Caco-2 (cell line): ENCODE results near the gene VDAC2. TPM values are rescaled to one million over a fixed set of nuclear protein-coding genes. Genes with fewer than 3 reads are reported as not detected.
"Not testable (repeated sequence)": the region's sequence is repeated elsewhere in the genome, so short reads cannot be mapped to it uniquely, and the experiment has no call there.

ENCODE experiments used
- BruUV-seq: library from RNA; stranded (reverse); fragments of 400-500 nt; replicated peaks from 2 replicates; lab custom pipeline; 2021; lab: Mats Ljungman, UMichigan
- CTCF ChIA-PET: fragments of 300-600 bp; sonication (Branson Sonifier 250); formaldehyde crosslinking; loops from one replicate; lab custom pipeline; 2022; ENCODE audit warnings: antibody characterized with exemption; lab: Charles Lee
- POLR2A ChIA-PET: fragments of 300-600 bp; sonication (Branson Sonifier 250); formaldehyde crosslinking; loops from one replicate; lab custom pipeline; 2022; ENCODE audit warnings: antibody characterized with exemption; lab: Charles Lee
- DNase-seq, 2 experiments: peaks; one replicate each; pipeline versions ENCODE4 v3.0.0 to v3.0.0-alpha.2; 2020 to 2022
- H3K27me3 ChIP-seq: replicated peaks from 2 replicates; pipeline ENCODE4 v1.6.0; 2011; ENCODE audit warnings: low read length; ENCODE audit not compliant: control insufficient read depth, insufficient read depth
- H3K36me3 ChIP-seq: 2 replicates; pipeline ENCODE4 v1.5.1; 2011; ENCODE audit warnings: low read length; ENCODE audit not compliant: control insufficient read depth, insufficient read depth
- H3K4me1 ChIP-seq: fragments of 250-450 bp; sonication (Bioruptor Pico); 2 replicates; pipeline ENCODE4 v1.5.1; 2020; ENCODE audit warnings: mild to moderate bottlenecking
- H3K4me3 ChIP-seq: 2 replicates; pipeline ENCODE4 v1.5.1; 2011; ENCODE audit warnings: low read depth, mild to moderate bottlenecking, control low read depth, low read length
- H3K9me3 ChIP-seq: fragments of 250-450 bp; sonication (Bioruptor Pico); 2 replicates; pipeline ENCODE4 v1.5.1; 2020; ENCODE audit warnings: mild to moderate bottlenecking, moderate library complexity
- H3K27ac Mint-ChIP-seq: one replicate; pipeline ENCODE4 v1.8.0; 2022; ENCODE audit warnings: mixed read lengths; ENCODE audit not compliant: unreplicated experiment
- H3K27me3 Mint-ChIP-seq: one replicate; pipeline ENCODE4 v1.8.0; 2022; ENCODE audit warnings: mixed read lengths; ENCODE audit not compliant: insufficient read depth, unreplicated experiment
- H3K36me3 Mint-ChIP-seq: one replicate; pipeline ENCODE4 v1.8.0; 2022; ENCODE audit warnings: mild to moderate bottlenecking, mixed read lengths; ENCODE audit not compliant: insufficient read depth, unreplicated experiment
- H3K4me1 Mint-ChIP-seq: one replicate; pipeline ENCODE4 v1.8.0; 2022; ENCODE audit warnings: low read depth, mixed read lengths; ENCODE audit not compliant: unreplicated experiment
- H3K4me3 Mint-ChIP-seq: one replicate; pipeline ENCODE4 v1.8.0; 2022; ENCODE audit warnings: mild to moderate bottlenecking, moderate library complexity, mixed read lengths; ENCODE audit not compliant: unreplicated experiment
- H3K9me3 Mint-ChIP-seq: one replicate; pipeline ENCODE4 v1.8.0; 2022; ENCODE audit warnings: mixed read lengths; ENCODE audit not compliant: unreplicated experiment
- intact Hi-C: fragments of 100-400 bp; cut with micrococcal nuclease; formaldehyde crosslinking; loops from one replicate; pipeline ENCODE4 v1.10.0; 2022; ENCODE audit not compliant: unreplicated experiment
- total RNA-seq: library from RNA; stranded (reverse); gene quantifications from 2 replicates; pipeline ENCODE4 v1.2.3, GENCODE V29; 2022
- TF ChIP-seq, protein P1 (sequence below), 2 experiments: fragments of 200-600 bp in 1 of 2; IDR thresholded peaks; 1 replicate in 1 of 2; 2 replicates in 1 of 2; pipeline versions ENCODE4 v1.5.1 to v1.8.0; 2011 to 2022; ENCODE audit warnings: antibody characterized with exemption in 1 of 2, control low read depth in 1 of 2, inconsistent platforms in 1 of 2, low read depth in 1 of 2, low read length in 1 of 2, mild to moderate bottlenecking in 1 of 2, moderate library complexity in 1 of 2; ENCODE audit not compliant: insufficient read depth in 1 of 2, severe bottlenecking in 1 of 2, unreplicated experiment in 1 of 2

The VDAC2 gene
- total RNA-seq, 1 experiment from 2014 or later = 244 TPM

- Histone ChIP-seq H3K27me3 (no peaks in the 10 kb centered on the region), H3K4me3 (no peak overlapping the region), H3K4me1 (peaks cover 25% of the 10 kb centered on the region), H3K9me3 (no peaks in the 10 kb centered on the region), H3K36me3 (no peaks in the 10 kb centered on the region)
- TF ChIP-seq, protein P1, sequence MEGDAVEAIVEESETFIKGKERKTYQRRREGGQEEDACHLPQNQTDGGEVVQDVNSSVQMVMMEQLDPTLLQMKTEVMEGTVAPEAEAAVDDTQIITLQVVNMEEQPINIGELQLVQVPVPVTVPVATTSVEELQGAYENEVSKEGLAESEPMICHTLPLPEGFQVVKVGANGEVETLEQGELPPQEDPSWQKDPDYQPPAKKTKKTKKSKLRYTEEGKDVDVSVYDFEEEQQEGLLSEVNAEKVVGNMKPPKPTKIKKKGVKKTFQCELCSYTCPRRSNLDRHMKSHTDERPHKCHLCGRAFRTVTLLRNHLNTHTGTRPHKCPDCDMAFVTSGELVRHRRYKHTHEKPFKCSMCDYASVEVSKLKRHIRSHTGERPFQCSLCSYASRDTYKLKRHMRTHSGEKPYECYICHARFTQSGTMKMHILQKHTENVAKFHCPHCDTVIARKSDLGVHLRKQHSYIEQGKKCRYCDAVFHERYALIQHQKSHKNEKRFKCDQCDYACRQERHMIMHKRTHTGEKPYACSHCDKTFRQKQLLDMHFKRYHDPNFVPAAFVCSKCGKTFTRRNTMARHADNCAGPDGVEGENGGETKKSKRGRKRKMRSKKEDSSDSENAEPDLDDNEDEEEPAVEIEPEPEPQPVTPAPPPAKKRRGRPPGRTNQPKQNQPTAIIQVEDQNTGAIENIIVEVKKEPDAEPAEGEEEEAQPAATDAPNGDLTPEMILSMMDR (IDR thresholded peaks at IDR 0.05; ENCODE audit: insufficient read depth in 1 of 2, low read depth in 1 of 2, low read length in 1 of 2, severe bottlenecking in 1 of 2, unreplicated experiment in 1 of 2) = no peak
- Mint-ChIP-seq H3K9me3 (no peaks in the 10 kb centered on the region), H3K27ac (no peak overlapping the region), H3K4me3 (no peak overlapping the region), H3K4me1 (peaks cover 13% of the 10 kb centered on the region), H3K36me3 (no peaks in the 10 kb centered on the region), H3K27me3 (no peaks in the 10 kb centered on the region)
- no peak for DNase-seq
- ChIA-PET CTCF (interaction anchor here (1.0 to 5.4 kb wide), 4 partner anchors 24 to 48 kb away, joined by 3 to 108 read pairs (median 27); partner anchors contain the start of genes COMTD1 and VDAC2), POLR2A (interaction anchor here (0.6 kb wide), 1 partner anchor 59 kb away, joined by 3 read pairs; no protein-coding TSS in a partner anchor)
- no TSS peak for BruUV-seq
- intact Hi-C loops = no loop called here
Observed at GRCh38 chr10:75186310-75186709, 24.3 kb upstream of the VDAC2 start.

DNA sequence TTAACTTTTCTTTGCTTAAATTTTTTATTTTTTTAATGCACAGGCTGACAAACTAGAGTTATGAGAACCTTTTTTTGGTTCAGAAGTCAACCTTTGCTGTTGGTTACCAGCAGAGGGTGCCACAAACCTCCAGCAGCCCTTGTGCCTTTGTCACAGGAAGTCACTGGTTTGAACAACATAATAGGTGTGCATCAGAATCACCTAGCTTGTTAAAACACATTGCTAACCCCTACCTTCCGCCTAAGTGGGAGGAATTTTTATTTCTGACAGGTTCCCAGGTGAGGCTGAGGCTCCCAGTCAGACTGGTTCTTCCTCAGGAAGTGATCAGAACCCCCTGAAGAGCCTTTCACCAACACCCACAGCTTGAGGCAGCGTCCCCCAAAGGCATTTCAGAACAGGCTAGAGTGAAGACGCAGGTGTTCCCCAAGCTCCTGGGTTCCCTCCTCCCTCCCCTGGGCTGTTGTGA is 22.6 kb upstream of the VDAC2 start:
- Mint-ChIP-seq H3K27ac (no peak overlapping the region), H3K36me3 (peaks cover 6% of the 10 kb centered on the region), H3K9me3 (no peaks in the 10 kb centered on the region), H3K27me3 (no peaks in the 10 kb centered on the region), H3K4me3 (no peak overlapping the region), H3K4me1 (peaks cover 19% of the 10 kb centered on the region)
- H3K36me3 ChIP-seq = peaks cover 1% of the 10 kb centered on the region; the same call in 1 of the 2 replicates
- intact Hi-C loops = loop anchor here (1.0 kb wide), 3 partner anchors 25 to 46 kb away; no protein-coding TSS in a partner anchor
- TF ChIP-seq, protein P1 (IDR thresholded peaks at IDR 0.05; ENCODE audit: insufficient read depth in 1 of 2, low read depth in 1 of 2, low read length in 1 of 2, severe bottlenecking in 1 of 2, unreplicated experiment in 1 of 2) = peak; percentile 71 to 85
- no peaks in the 10 kb centered on the region for H3K27me3 ChIP-seq
- no peak overlapping the region for H3K4me3 ChIP-seq
- BruUV-seq = no TSS peak
- POLR2A ChIA-PET = interaction anchor here (0.5 to 1.1 kb wide), 8 partner anchors 21 to 686 kb away, joined by 3 to 11 read pairs (median 5); partner anchors contain the start of gene COMTD1
- H3K4me1 ChIP-seq = peaks cover 34% of the 10 kb centered on the region
- peak; percentile 65 to 66 for DNase-seq
- CTCF ChIA-PET = interaction anchor here (0.6 to 5.4 kb wide), 12 partner anchors 16 to 559 kb away, joined by 3 to 108 read pairs (median 4); partner anchors contain the start of genes COMTD1 and VDAC2
- no peaks in the 10 kb centered on the region for H3K9me3 ChIP-seq

DNA sequence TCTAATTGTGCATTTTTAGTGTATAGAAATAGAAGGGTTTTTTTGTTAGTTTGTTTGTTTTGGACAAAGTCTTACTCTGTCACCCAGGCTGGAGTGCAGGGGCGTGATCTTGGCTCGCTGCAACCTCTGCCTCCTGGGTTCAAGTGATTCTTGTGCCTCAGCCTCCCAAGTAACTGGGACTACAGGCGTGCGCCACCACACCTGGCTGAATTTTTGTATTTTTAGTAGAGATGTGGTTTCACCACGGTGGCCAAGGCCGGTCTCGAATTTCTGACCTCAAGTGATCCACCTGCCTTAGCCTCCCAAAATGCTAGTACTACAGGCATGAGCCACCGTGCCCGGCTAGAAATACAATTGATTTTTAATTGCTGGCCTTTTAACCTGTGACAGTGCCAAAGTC is 22.1 kb upstream of the VDAC2 start:
- H3K4me1 Mint-ChIP-seq = peaks cover 19% of the 10 kb centered on the region
- not testable (repeated sequence) for H3K9me3 Mint-ChIP-seq, H3K36me3 ChIP-seq, H3K27ac Mint-ChIP-seq, H3K9me3 ChIP-seq, H3K4me3 Mint-ChIP-seq, BruUV-seq, H3K36me3 Mint-ChIP-seq, H3K27me3 Mint-ChIP-seq, H3K4me3 ChIP-seq, DNase-seq, H3K27me3 ChIP-seq
- ChIA-PET POLR2A (interaction anchor here (0.7 to 1.1 kb wide), 3 partner anchors 23 to 46 kb away, joined by 3 to 11 read pairs (median 5); partner anchors contain the start of gene COMTD1), CTCF (interaction anchor here (0.6 to 5.4 kb wide), 9 partner anchors 16 to 221 kb away, joined by 3 to 108 read pairs (median 4); partner anchors contain the start of genes COMTD1 and VDAC2)
- intact Hi-C loops = loop anchor here (1.0 kb wide), 3 partner anchors 25 to 46 kb away; no protein-coding TSS in a partner anchor
- peaks cover 34% of the 10 kb centered on the region for H3K4me1 ChIP-seq
